Common myeloid progenitor, CD34-positive (primary cell): ENCODE measurements around the gene DDX54.

Experiments
- CTCF ChIA-PET: fragments of 350-600 bp; sonication (Branson Sonifier 250); formaldehyde crosslinking; loops from one replicate; lab custom pipeline; 2021; ENCODE audit warnings: antibody characterized with exemption; lab: Charles Lee
- POLR2A ChIA-PET: fragments of 350-600 bp; sonication (Branson Sonifier 250); formaldehyde crosslinking; loops from one replicate; lab custom pipeline; 2021; ENCODE audit warnings: antibody characterized with exemption; lab: Charles Lee
- DNase-seq, 3 donors: peaks; one replicate each; pipeline versions ENCODE4 v3.0.0 to v3.0.0-alpha.2; 2013
- H3K27ac ChIP-seq, 2 experiments: 1 replicate in 1 of 2; 2 replicates in 1 of 2; pipeline ENCODE4 v1.7.0; 2013; ENCODE audit warnings: inconsistent platforms in 2 of 2, low read length in 2 of 2, mild to moderate bottlenecking in 2 of 2, low read depth in 1 of 2, moderate library complexity in 1 of 2; ENCODE audit not compliant: severe bottlenecking in 2 of 2, insufficient read depth in 1 of 2, poor library complexity in 1 of 2
- H3K27me3 ChIP-seq, 5 experiments: replicated peaks in 2 of 5; 1 replicate in 3 of 5; 2 replicates in 2 of 5; pipeline versions ENCODE4 v1.6.1 to v1.7.0; 2013; ENCODE audit warnings: low read length in 4 of 5, mild to moderate bottlenecking in 2 of 5, moderate library complexity in 2 of 5, inconsistent platforms in 1 of 5; ENCODE audit not compliant: insufficient read depth in 5 of 5, control insufficient read depth in 4 of 5
- H3K36me3 ChIP-seq, 4 experiments: 1 replicate in 2 of 4; 2 replicates in 2 of 4; pipeline versions ENCODE4 v1.6.1 to v1.7.0; 2013; ENCODE audit warnings: low read length in 3 of 4, control low read depth in 1 of 4, mild to moderate bottlenecking in 1 of 4; ENCODE audit not compliant: control insufficient read depth in 4 of 4, insufficient read depth in 4 of 4
- H3K4me1 ChIP-seq, 4 experiments: 1 replicate in 3 of 4; 2 replicates in 1 of 4; pipeline versions ENCODE4 v1.6.1 to v1.7.1; 2013; ENCODE audit warnings: low read length in 3 of 4, mild to moderate bottlenecking in 3 of 4, control low read depth in 1 of 4, inconsistent platforms in 1 of 4, moderate library complexity in 1 of 4; ENCODE audit not compliant: control insufficient read depth in 4 of 4, insufficient read depth in 4 of 4; ENCODE audit errors: control extremely low read depth in 1 of 4
- H3K4me3 ChIP-seq, 7 experiments: 1 replicate in 4 of 7; 2 replicates in 3 of 7; pipeline versions ENCODE4 v1.5.1 to v1.7.0; 2013; ENCODE audit warnings: mild to moderate bottlenecking in 7 of 7, low read length in 6 of 7, moderate library complexity in 6 of 7, inconsistent platforms in 2 of 7, low read depth in 2 of 7, control low read depth in 1 of 7; ENCODE audit not compliant: insufficient read depth in 4 of 7, control insufficient read depth in 1 of 7; ENCODE audit errors: extremely low read depth in 1 of 7
- H3K9me3 ChIP-seq, 5 experiments: 1 replicate in 4 of 5; 2 replicates in 1 of 5; pipeline versions ENCODE4 v1.6.1 to v1.7.1; 2013; ENCODE audit warnings: low read length in 4 of 5, mild to moderate bottlenecking in 2 of 5, inconsistent platforms in 1 of 5, low read depth in 1 of 5, moderate library complexity in 1 of 5; ENCODE audit not compliant: control insufficient read depth in 4 of 5, insufficient read depth in 2 of 5; ENCODE audit errors: control extremely low read depth in 1 of 5
- WGBS: methylation state at CpG from one replicate; pipeline ENCODE4 v1.1.5; 2013; ENCODE audit not compliant: insufficient coverage; 5-methylcytosine and 5-hydroxymethylcytosine counted together

The DDX54 gene

DNA sequence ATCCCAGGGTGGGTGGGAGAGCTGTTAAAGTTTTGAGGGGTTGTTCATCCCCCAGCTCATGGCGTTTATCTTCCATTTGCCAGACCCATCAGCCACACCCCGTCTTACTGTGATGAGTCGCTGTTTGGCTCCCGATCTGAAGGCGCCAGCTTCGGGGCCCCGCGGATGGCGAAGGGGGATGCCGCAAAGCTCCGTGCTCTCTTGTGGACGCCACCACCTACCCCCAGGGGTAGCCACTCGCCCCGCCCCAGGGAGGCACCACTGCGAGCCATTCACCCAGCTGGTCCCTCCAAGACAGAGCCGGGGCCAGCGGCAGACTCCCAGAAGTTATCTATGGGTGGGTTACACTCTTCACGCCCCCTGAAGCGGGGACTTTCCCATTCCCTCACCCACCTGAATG lies 5.9 kb upstream of the DDX54 start:
- ChIA-PET CTCF (interaction anchor here (0.7 to 1.9 kb wide), 4 partner anchors 12 to 32 kb away, joined by 3 to 5 read pairs (median 4); no protein-coding TSS in a partner anchor), POLR2A (interaction anchor here (1.1 kb wide), 1 partner anchor 17 kb away, joined by 3 read pairs; no protein-coding TSS in a partner anchor)
- Histone ChIP-seq H3K27me3 (no peaks in the 10 kb centered on the region), H3K9me3 (no peaks in the 10 kb centered on the region), H3K4me1 (peaks cover 0 to 10% (median 9%) of the 10 kb centered on the region in 4 experiments), H3K27ac (no peak overlapping the region), H3K36me3 (peaks cover 2 to 47% (median 22%) of the 10 kb centered on the region in 4 experiments), H3K4me3 (no peak overlapping the region)
- DNase-seq = no peak
- 95% methylated on average over 19 of the region's 19 CpGs for WGBS

DNA sequence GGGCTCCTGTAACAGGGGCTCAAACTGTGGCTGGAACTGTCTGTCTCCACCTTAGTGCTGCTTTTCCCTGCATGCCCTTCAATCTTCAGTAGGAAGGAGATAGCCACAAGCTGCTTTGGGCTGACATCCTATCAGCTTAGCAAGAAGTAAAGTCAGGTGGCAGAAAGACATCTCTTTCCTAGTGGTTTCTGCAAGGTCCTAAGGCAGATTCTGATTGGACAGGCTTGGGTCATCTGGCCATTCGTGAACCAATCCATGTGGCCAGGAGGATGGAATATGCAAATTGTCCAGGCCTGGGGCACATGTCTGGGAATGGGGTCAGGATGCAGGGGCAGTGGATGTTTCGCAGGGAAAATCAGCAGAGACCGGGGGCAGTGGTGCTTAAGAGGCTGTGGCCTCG lies 5.5 kb upstream of the DDX54 start:
- no peaks in the 10 kb centered on the region for H3K9me3 ChIP-seq
- no peak overlapping the region for H3K4me3 ChIP-seq
- peaks cover 0 to 15% (median 14%) of the 10 kb centered on the region in 4 experiments for H3K4me1 ChIP-seq
- H3K36me3 ChIP-seq = peaks cover 2 to 47% (median 22%) of the 10 kb centered on the region in 4 experiments
- 100% methylated on average over 4 of the region's 4 CpGs for WGBS
- ChIA-PET POLR2A (interaction anchor here (1.1 kb wide), 1 partner anchor 17 kb away, joined by 3 read pairs; no protein-coding TSS in a partner anchor), CTCF (interaction anchor here (0.7 to 1.9 kb wide), 4 partner anchors 13 to 33 kb away, joined by 3 to 5 read pairs (median 4); no protein-coding TSS in a partner anchor)
- no peaks in the 10 kb centered on the region for H3K27me3 ChIP-seq
- no peak overlapping the region for H3K27ac ChIP-seq
- peak in 1 of 3 donors; percentile 17 for DNase-seq

DNA sequence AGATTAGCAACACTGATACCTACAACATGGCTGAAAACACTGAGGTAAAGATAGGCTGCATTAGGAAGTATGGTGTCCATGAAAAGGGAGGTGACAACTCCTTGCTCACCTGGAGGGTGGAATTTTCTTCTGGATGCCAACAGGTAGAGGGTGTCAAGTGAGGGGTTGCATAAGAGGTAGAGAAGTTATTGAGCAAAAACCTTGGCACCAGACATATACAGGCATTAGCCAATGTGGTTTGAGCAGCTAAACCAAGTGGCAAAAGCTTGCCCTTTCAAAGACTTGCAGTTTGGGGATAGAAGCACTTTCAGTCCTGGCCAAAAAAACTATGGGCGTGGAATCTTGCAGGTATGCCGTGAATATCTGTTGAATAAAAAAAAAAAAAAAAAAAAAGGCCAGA lies 4.1 kb upstream of the DDX54 start:
- WGBS = 100% methylated on average over 2 of the region's 2 CpGs
- POLR2A ChIA-PET = no interaction called here
- H3K27me3 ChIP-seq = no peaks in the 10 kb centered on the region
- H3K36me3 ChIP-seq = peaks cover 2 to 47% (median 22%) of the 10 kb centered on the region in 4 experiments
- CTCF ChIA-PET = interaction anchor here (0.7 kb wide), 1 partner anchor 140 kb away, joined by 3 read pairs; no protein-coding TSS in a partner anchor
- H3K27ac ChIP-seq = no peak overlapping the region
- peaks cover 0 to 21% (median 18%) of the 10 kb centered on the region in 4 experiments for H3K4me1 ChIP-seq
- H3K9me3 ChIP-seq = no peaks in the 10 kb centered on the region
- DNase-seq = no peak
- H3K4me3 ChIP-seq = no peak overlapping the region

DNA sequence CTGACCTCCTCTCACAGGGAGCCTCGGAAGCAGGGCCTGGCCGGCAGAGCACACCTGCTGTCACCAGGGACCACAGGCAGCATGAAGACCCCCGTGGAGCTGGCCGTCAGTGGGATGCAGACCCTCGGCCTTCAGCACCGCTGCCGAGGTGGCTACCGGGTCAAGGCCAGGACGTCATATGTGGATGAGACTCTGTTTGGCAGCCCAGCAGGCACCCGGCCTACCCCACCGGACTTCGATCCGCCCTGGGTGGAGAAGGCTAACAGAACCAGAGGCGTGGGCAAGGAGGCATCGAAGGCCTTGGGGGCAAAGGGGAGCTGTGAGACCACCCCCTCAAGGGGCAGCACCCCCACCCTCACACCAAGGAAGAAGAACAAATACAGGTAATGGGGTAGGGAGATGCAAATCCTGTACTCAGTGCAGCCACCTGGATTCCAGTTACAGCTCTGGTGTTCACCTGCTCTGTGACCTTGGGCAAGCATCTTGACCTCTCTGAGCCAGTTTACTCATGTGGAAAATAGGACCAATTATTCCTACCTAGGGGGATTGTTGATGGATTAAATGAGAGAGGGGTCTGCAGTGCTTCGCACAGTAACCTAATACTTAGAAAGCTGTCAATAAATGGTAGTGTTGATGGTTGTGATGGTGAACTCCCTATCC lies 1.5 kb upstream of the DDX54 start:
- CTCF ChIA-PET = interaction anchor here (0.6 to 3.5 kb wide), 8 partner anchors 9 to 213 kb away, joined by 3 to 12 read pairs (median 3); no protein-coding TSS in a partner anchor
- POLR2A ChIA-PET = interaction anchor here (0.5 to 0.6 kb wide), 2 partner anchors 17 to 154 kb away, joined by 3 to 5 read pairs; no protein-coding TSS in a partner anchor
- WGBS = 97% methylated on average over 8 of the region's 16 CpGs
- Histone ChIP-seq H3K36me3 (peaks cover 0 to 46% (median 14%) of the 10 kb centered on the region in 4 experiments), H3K9me3 (no peaks in the 10 kb centered on the region), H3K4me3 (peak overlapping the region in 5 of 7 experiments; percentile 78 to 90 (median 85)), H3K4me1 (peaks cover 0 to 26% (median 22%) of the 10 kb centered on the region in 4 experiments), H3K27me3 (no peaks in the 10 kb centered on the region), H3K27ac (no peak overlapping the region)
- no peak for DNase-seq

DNA sequence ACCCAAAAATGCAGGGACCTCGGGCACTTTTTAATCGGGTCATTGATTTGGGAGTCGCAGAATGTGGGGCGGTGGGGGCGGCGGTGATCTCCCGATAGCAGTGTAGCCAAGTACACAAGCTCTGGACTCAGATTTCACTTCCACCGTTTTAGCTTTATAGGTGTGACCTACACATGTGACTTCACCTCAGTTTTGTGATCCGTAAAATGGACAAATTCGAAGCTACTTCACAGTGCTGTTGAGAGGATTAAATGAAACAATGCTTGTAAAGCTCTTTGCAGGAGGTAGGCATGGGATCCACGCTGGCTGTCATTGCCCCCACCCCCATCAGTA lies 721 bp upstream of the DDX54 start:
- peaks cover 0 to 26% (median 22%) of the 10 kb centered on the region in 4 experiments for H3K4me1 ChIP-seq
- no peaks in the 10 kb centered on the region for H3K9me3 ChIP-seq
- peak overlapping the region; percentile 96 to 97 for H3K27ac ChIP-seq
- ChIA-PET CTCF (interaction anchor here (0.6 to 3.5 kb wide), 6 partner anchors 11 to 103 kb away, joined by 3 to 17 read pairs (median 3); no protein-coding TSS in a partner anchor), POLR2A (interaction anchor here (0.6 to 1.3 kb wide), 2 partner anchors 17 to 46 kb away, joined by 3 to 5 read pairs; no protein-coding TSS in a partner anchor)
- no peaks in the 10 kb centered on the region for H3K27me3 ChIP-seq
- 10% methylated on average over 9 of the region's 11 CpGs for WGBS
- peak overlapping the region; percentile 74 to 90 (median 85) for H3K4me3 ChIP-seq
- DNase-seq = peak in 2 of 3 donors; percentile 60 to 63
- H3K36me3 ChIP-seq = peaks cover 0 to 41% (median 9%) of the 10 kb centered on the region in 4 experiments

DNA sequence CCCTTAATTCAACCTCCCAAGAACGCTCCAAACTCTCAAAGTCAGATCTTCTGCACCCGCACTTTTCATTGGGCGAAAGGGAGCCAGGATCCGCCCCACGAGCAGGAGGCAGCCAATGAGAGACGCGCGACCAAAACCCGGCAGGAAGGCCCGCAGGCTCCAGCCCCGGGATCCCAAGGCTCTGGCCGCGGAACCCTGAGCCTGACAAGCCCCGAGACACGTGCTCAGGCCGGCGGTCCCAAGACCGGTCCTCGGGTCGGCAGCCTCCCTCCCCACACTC lies 438 bp downstream of the DDX54 start:
- peaks cover 5 to 48% (median 14%) of the 10 kb centered on the region in 4 experiments for H3K36me3 ChIP-seq
- no peaks in the 10 kb centered on the region for H3K27me3 ChIP-seq
- 0% methylated on average over 18 of the region's 20 CpGs for WGBS
- peak overlapping the region; percentile 96 to 97 for H3K27ac ChIP-seq
- ChIA-PET CTCF (interaction anchor here (1.2 to 3.5 kb wide), 3 partner anchors 10 to 51 kb away, joined by 4 to 17 read pairs (median 12); no protein-coding TSS in a partner anchor), POLR2A (interaction anchor here (0.7 to 1.3 kb wide), 3 partner anchors 24 to 48 kb away, joined by 3 read pairs; no protein-coding TSS in a partner anchor)
- peaks cover 0 to 26% (median 22%) of the 10 kb centered on the region in 4 experiments for H3K4me1 ChIP-seq
- H3K4me3 ChIP-seq = peak overlapping the region; percentile 74 to 90 (median 85)
- peak; percentile 90 to 94 (median 94) for DNase-seq
- no peaks in the 10 kb centered on the region for H3K9me3 ChIP-seq
